ENCODE measurements around the gene NHERF1. TPM values are rescaled to one million over a fixed set of nuclear protein-coding genes. Genes with fewer than 3 reads are reported as not detected.

Gene NHERF1
- total RNA-seq, 1 donor from 2014 or later, result 81.8 TPM

- H3K4me1 ChIP-seq, result peaks cover 0 to 7% of the 10 kb centered on the region in 2 donors
- no peak for DNase-seq (ENCODE audit: low spot score in 2 of 2)
- no peaks in the 10 kb centered on the region for H3K27me3 ChIP-seq
- no peak overlapping the region for H3K27ac ChIP-seq
- no peaks in the 10 kb centered on the region for H3K9me3 ChIP-seq
- intact Hi-C loops (cut with DNase I), result no loop called here
- no peak overlapping the region for H3K4me3 ChIP-seq
- no peak for TF ChIP-seq CTCF (IDR thresholded peaks at IDR 0.05)
- no peaks in the 10 kb centered on the region for H3K36me3 ChIP-seq
Observed at GRCh38 chr17:74742978-74743545, 5.4 kb upstream of the NHERF1 start.

GRCh38 chr17:74743755-74744154, 4.7 kb upstream of the NHERF1 start:
- H3K27ac ChIP-seq, result no peak overlapping the region
- H3K4me1 ChIP-seq, result peaks cover 3 to 6% of the 10 kb centered on the region in 2 donors
- no peaks in the 10 kb centered on the region for H3K27me3 ChIP-seq
- no peaks in the 10 kb centered on the region for H3K9me3 ChIP-seq
- H3K36me3 ChIP-seq, result no peaks in the 10 kb centered on the region
- DNase-seq (ENCODE audit: low spot score in 2 of 2), result no peak
- intact Hi-C loops (cut with DNase I), result loop anchor here (1.0 to 2.0 kb wide), 3 partner anchors 27 to 215 kb away; no protein-coding TSS in a partner anchor
- no peak overlapping the region for H3K4me3 ChIP-seq
- no peak for TF ChIP-seq CTCF (IDR thresholded peaks at IDR 0.05)

GRCh38 chr17:74744349-74744713, 4.1 kb upstream of the NHERF1 start:
- Histone ChIP-seq H3K9me3 (no peaks in the 10 kb centered on the region), H3K27ac (no peak overlapping the region), H3K27me3 (no peaks in the 10 kb centered on the region), H3K4me3 (no peak overlapping the region), H3K36me3 (no peaks in the 10 kb centered on the region), H3K4me1 (peaks cover 4 to 6% of the 10 kb centered on the region in 2 donors)
- intact Hi-C loops (cut with DNase I), result loop anchor here (1.0 to 2.0 kb wide), 3 partner anchors 26 to 214 kb away; no protein-coding TSS in a partner anchor
- no peak for DNase-seq (ENCODE audit: low spot score in 2 of 2)
- TF ChIP-seq CTCF (IDR thresholded peaks at IDR 0.05), result no peak

GRCh38 chr17:74744714-74745547, 3.5 kb upstream of the NHERF1 start:
- Histone ChIP-seq H3K27me3 (no peaks in the 10 kb centered on the region), H3K4me3 (peak overlapping the region in 1 of 2 donors; percentile 38), H3K36me3 (no peaks in the 10 kb centered on the region), H3K4me1 (peaks cover 4 to 6% of the 10 kb centered on the region in 2 donors), H3K9me3 (no peaks in the 10 kb centered on the region), H3K27ac (peak overlapping the region; percentile 42 to 49)
- intact Hi-C loops (cut with DNase I), result loop anchor here (1.0 to 5.0 kb wide), 4 partner anchors 25 to 293 kb away; no protein-coding TSS in a partner anchor
- TF ChIP-seq CTCF (IDR thresholded peaks at IDR 0.05), result peak; percentile 99 to 100 (median 99)
- peak in 1 of 2 donors; percentile 97 for DNase-seq (ENCODE audit: low spot score in 2 of 2)

- no peaks in the 10 kb centered on the region for H3K9me3 ChIP-seq
- no peak overlapping the region for H3K27ac ChIP-seq
- no peak for TF ChIP-seq CTCF (IDR thresholded peaks at IDR 0.05)
- DNase-seq (ENCODE audit: low spot score in 2 of 2), result no peak
- no peaks in the 10 kb centered on the region for H3K27me3 ChIP-seq
- H3K4me1 ChIP-seq, result peaks cover 4 to 14% of the 10 kb centered on the region in 2 donors
- no peaks in the 10 kb centered on the region for H3K36me3 ChIP-seq
- H3K4me3 ChIP-seq, result no peak overlapping the region
- intact Hi-C loops (cut with DNase I), result loop anchor here (2.0 to 5.0 kb wide), 2 partner anchors 213 to 293 kb away; no protein-coding TSS in a partner anchor
Observed at GRCh38 chr17:74745548-74746177, 2.8 kb upstream of the NHERF1 start.

Measured in ascending aorta (tissue), 2 donors.